IMR-90 (cell line): ENCODE measurements around the gene BBIP1. TPM values are rescaled to one million over a fixed set of nuclear protein-coding genes. Genes with fewer than 3 reads are reported as not detected.

Experiments used
- ATAC-seq: fragments of 200-7000 bp; cut with Tn5 transposase; 2 replicates; pipeline ENCODE4 v1.9.1; 2020; ENCODE audit warnings: low read depth, mild to moderate bottlenecking, moderate library complexity
- BruUV-seq: library from RNA; stranded (reverse); fragments of 400-500 nt; replicated peaks from 2 replicates; lab custom pipeline; 2021; lab: Mats Ljungman, UMichigan
- CTCF ChIA-PET: fragments of 300-600 bp; formaldehyde crosslinking; extraction: SDS; loops from one replicate; lab custom pipeline; 2021; ENCODE audit warnings: antibody characterized with exemption; lab: Yijun Ruan, JAX
- POLR2A ChIA-PET: fragments of 300-600 bp; sonication (Branson Sonifier 250); formaldehyde crosslinking; loops from one replicate; lab custom pipeline; 2022; ENCODE audit warnings: antibody characterized with exemption; ENCODE audit not compliant: unreplicated experiment; lab: Charles Lee
- DNase-seq: peaks from one replicate; pipeline ENCODE4 v3.0.0; 2013
- H2AFZ ChIP-seq: replicated peaks from 2 replicates; pipeline ENCODE3; 2013; ENCODE audit warnings: low read length, mild to moderate bottlenecking; ENCODE audit not compliant: poor library complexity
- H2AK5ac ChIP-seq: 2 replicates; pipeline ENCODE4 v1.6.1; 2013; ENCODE audit warnings: low read depth, low read length, inconsistent platforms
- H2AK9ac ChIP-seq: replicated peaks from 2 replicates; pipeline ENCODE3; 2013; ENCODE audit warnings: mild to moderate bottlenecking, low read depth, low read length, moderate library complexity; ENCODE audit not compliant: poor library complexity
- H2BK120ac ChIP-seq: 2 replicates; pipeline ENCODE4 v1.6.1; 2013; ENCODE audit warnings: low read depth, low read length, inconsistent platforms
- H2BK15ac ChIP-seq: 3 replicates; pipeline ENCODE4 v1.6.1; 2013; ENCODE audit warnings: low read depth, low read length, inconsistent platforms
- H2BK20ac ChIP-seq: 2 replicates; pipeline ENCODE4 v1.6.1; 2013; ENCODE audit warnings: low read depth, mild to moderate bottlenecking, inconsistent platforms, low read length, moderate library complexity
- H2BK5ac ChIP-seq: 2 replicates; pipeline ENCODE4 v1.6.1; 2013; ENCODE audit warnings: mild to moderate bottlenecking, low read depth, low read length, inconsistent platforms; ENCODE audit not compliant: poor library complexity, severe bottlenecking
- H3K14ac ChIP-seq: replicated peaks from 2 replicates; pipeline ENCODE4 v1.6.1; 2013; ENCODE audit warnings: low read depth, low read length, inconsistent platforms
- H3K18ac ChIP-seq: 2 replicates; pipeline ENCODE4 v1.6.1; 2013; ENCODE audit warnings: low read depth, low read length, control low read depth
- H3K23ac ChIP-seq: 2 replicates; pipeline ENCODE4 v1.6.1; 2013; ENCODE audit warnings: low read depth, low read length, inconsistent platforms
- H3K27ac ChIP-seq: 2 replicates; pipeline ENCODE4 v1.5.1; 2013; ENCODE audit warnings: mild to moderate bottlenecking, control low read depth, low read length; ENCODE audit not compliant: insufficient read depth
- H3K27me3 ChIP-seq: 2 replicates; pipeline ENCODE4 v1.6.1; 2013; ENCODE audit warnings: low read length; ENCODE audit not compliant: control insufficient read depth, insufficient read depth
- H3K36me3 ChIP-seq: 2 replicates; pipeline ENCODE4 v1.6.1; 2013; ENCODE audit warnings: low read length, mixed read lengths; ENCODE audit not compliant: control insufficient read depth, insufficient read depth
- H3K4ac ChIP-seq: 2 replicates; pipeline ENCODE4 v1.6.1; 2013; ENCODE audit warnings: low read depth, low read length, inconsistent platforms
- H3K4me1 ChIP-seq: 2 replicates; pipeline ENCODE4 v1.6.1; 2013; ENCODE audit warnings: low read length, mixed read lengths; ENCODE audit not compliant: control insufficient read depth, insufficient read depth
- H3K4me2 ChIP-seq: 2 replicates; pipeline ENCODE4 v1.6.1; 2013; ENCODE audit warnings: low read depth, mild to moderate bottlenecking, control low read depth, low read length, moderate library complexity
- H3K4me3 ChIP-seq: 2 replicates; pipeline ENCODE4 v1.5.1; 2013; ENCODE audit warnings: low read depth, mild to moderate bottlenecking, control low read depth, low read length, moderate library complexity; ENCODE audit not compliant: insufficient read depth
- H3K56ac ChIP-seq: 2 replicates; pipeline ENCODE4 v1.6.1; 2013; ENCODE audit warnings: low read length, inconsistent platforms; ENCODE audit not compliant: insufficient read depth; ENCODE audit errors: extremely low read depth
- H3K79me1 ChIP-seq, 2 experiments: 2 replicates each; pipeline ENCODE4 v1.6.1; 2013; ENCODE audit warnings: low read length in 2 of 2, inconsistent platforms in 1 of 2, low read depth in 1 of 2
- H3K9ac ChIP-seq: 2 replicates; pipeline ENCODE4 v1.6.1; 2013; ENCODE audit warnings: low read depth, low read length, control low read depth
- H3K9me1 ChIP-seq: 2 replicates; pipeline ENCODE4 v1.6.1; 2013; ENCODE audit warnings: low read length, inconsistent platforms; ENCODE audit not compliant: insufficient read depth
- H3K9me3 ChIP-seq: 2 replicates; pipeline ENCODE4 v1.6.1; 2013; ENCODE audit warnings: low read length; ENCODE audit not compliant: control insufficient read depth, insufficient read depth
- H4K20me1 ChIP-seq: 2 replicates; pipeline ENCODE4 v1.6.1; 2013; ENCODE audit warnings: low read length, inconsistent platforms; ENCODE audit not compliant: insufficient read depth
- H4K5ac ChIP-seq: 2 replicates; pipeline ENCODE4 v1.6.1; 2013; ENCODE audit warnings: mild to moderate bottlenecking, low read depth, low read length, control low read depth
- H4K8ac ChIP-seq, 2 experiments: 2 replicates each; pipeline ENCODE4 v1.6.1; 2013; ENCODE audit warnings: low read depth in 2 of 2, low read length in 2 of 2, control low read depth in 1 of 2, inconsistent platforms in 1 of 2
- H4K91ac ChIP-seq: 2 replicates; pipeline ENCODE4 v1.6.1; 2013; ENCODE audit warnings: low read depth, low read length, inconsistent platforms; ENCODE audit not compliant: insufficient read depth
- BHLHE40 ChIP-seq: fragments of 150-350 bp; IDR thresholded peaks from 2 replicates; pipeline ENCODE4 v1.6.1; 2016; ENCODE audit warnings: mild to moderate bottlenecking, low read depth, low read length
- CEBPB ChIP-seq: IDR thresholded peaks from 2 replicates; pipeline ENCODE4 v1.6.1; 2012; ENCODE audit warnings: low read depth, low read length, improper control_type of control experiment
- CHD1 ChIP-seq: IDR thresholded peaks from 2 replicates; pipeline ENCODE4 v1.6.1; 2012; ENCODE audit warnings: low read depth, low read length, improper control_type of control experiment
- FOS ChIP-seq: fragments of 150-350 bp; IDR thresholded peaks from 2 replicates; pipeline ENCODE4 v1.6.1; 2016; ENCODE audit warnings: low read depth, low read length
- MAFK ChIP-seq: IDR thresholded peaks from 2 replicates; pipeline ENCODE4 v1.6.1; 2012; ENCODE audit warnings: low read depth, low read length, improper control_type of control experiment
- MAZ ChIP-seq: IDR thresholded peaks from 2 replicates; pipeline ENCODE4 v1.6.1; 2012; ENCODE audit warnings: low read depth, mild to moderate bottlenecking, low read length, improper control_type of control experiment, moderate library complexity, borderline replicate concordance
- MXI1 ChIP-seq: IDR thresholded peaks from 2 replicates; pipeline ENCODE4 v1.6.1; 2012; ENCODE audit warnings: low read depth, mild to moderate bottlenecking, low read length, moderate library complexity, borderline replicate concordance
- NFE2L2 ChIP-seq: fragments of 150-350 bp; IDR thresholded peaks from 2 replicates; pipeline ENCODE4 v1.6.1; 2016; ENCODE audit warnings: low read depth, mild to moderate bottlenecking, low read length
- POLR2A ChIP-seq: IDR thresholded peaks from 2 replicates; pipeline ENCODE4 v1.6.1; 2012; ENCODE audit warnings: mild to moderate bottlenecking, low read depth, low read length
- RAD21 ChIP-seq: IDR thresholded peaks from 2 replicates; pipeline ENCODE4 v1.6.1; 2012; ENCODE audit warnings: low read length, improper control_type of control experiment
- RFX5 ChIP-seq: IDR thresholded peaks from 2 replicates; pipeline ENCODE4 v1.8.0; 2012; ENCODE audit warnings: low read depth, mild to moderate bottlenecking, low read length, moderate library complexity
- SMC3 ChIP-seq: fragments of 150-350 bp; IDR thresholded peaks from 2 replicates; pipeline ENCODE4 v1.6.1; 2016; ENCODE audit warnings: low read depth, mild to moderate bottlenecking, antibody characterized with exemption, low read length, moderate library complexity
- WGBS, 2 experiments: methylation state at CpG; one replicate each; pipeline versions ENCODE4 v1.1.5 to v1.1.7; 2013; ENCODE audit warnings: missing lambda C conversion rate in 2 of 2; ENCODE audit not compliant: insufficient read length in 1 of 2; ENCODE audit errors: extremely low coverage in 2 of 2; 5-methylcytosine and 5-hydroxymethylcytosine counted together
- dilution Hi-C: fragments of 300-500 bp; cut with HindIII; formaldehyde crosslinking; loops from one replicate; pipeline ENCODE4 v1.14.3; 2018; ENCODE audit warnings: low sequenced_read_pairs; ENCODE audit not compliant: unreplicated experiment
- in situ Hi-C: fragments of 300-500 bp; cut with MboI; formaldehyde crosslinking; loops from 3 replicates; pipeline ENCODE4 v1.14.3; 2019; ENCODE audit warnings: low sequenced_read_pairs, inconsistent platforms, mixed read lengths
- intact Hi-C: fragments of 100-400 bp; cut with micrococcal nuclease; formaldehyde crosslinking; loops from 2 replicates; pipeline ENCODE4 v1.10.0; 2022
- polyA plus RNA-seq, 3 experiments: library from polyadenylated mRNA; depleted of rRNA; stranded (reverse); fragments of >200 nt; gene quantifications; 2 replicates each; pipeline ENCODE4 v1.2.3, GENCODE V29; 2012; ENCODE audit warnings: low replicate concordance in 1 of 3
- total RNA-seq: library from RNA; depleted of rRNA; stranded (reverse); fragments of >200 nt; gene quantifications from 2 replicates; pipeline ENCODE4 v1.2.3, GENCODE V29; 2012
- TF ChIP-seq, protein P1 (sequence below): fragments of 150-350 bp; IDR thresholded peaks from 2 replicates; pipeline ENCODE4 v1.6.1; 2017; ENCODE audit warnings: mild to moderate bottlenecking, antibody characterized with exemption, low read length, low read depth
- TF ChIP-seq, protein P2 (sequence below): fragments of 150-350 bp; IDR thresholded peaks from 2 replicates; pipeline ENCODE4 v1.6.1; 2016; ENCODE audit warnings: low read depth, mild to moderate bottlenecking, low read length, moderate library complexity, borderline replicate concordance
- TF ChIP-seq, protein P3 (sequence below): conservative IDR thresholded peaks from 2 replicates; pipeline ENCODE4 v1.5.1; 2012; ENCODE audit warnings: mild to moderate bottlenecking, low read depth, low read length, improper control_type of control experiment

The BBIP1 gene
- total and polyA plus RNA-seq, 2 of the 4 experiments (the other 2 are of a cell fraction), result 17.4 to 19.9 TPM

DNA sequence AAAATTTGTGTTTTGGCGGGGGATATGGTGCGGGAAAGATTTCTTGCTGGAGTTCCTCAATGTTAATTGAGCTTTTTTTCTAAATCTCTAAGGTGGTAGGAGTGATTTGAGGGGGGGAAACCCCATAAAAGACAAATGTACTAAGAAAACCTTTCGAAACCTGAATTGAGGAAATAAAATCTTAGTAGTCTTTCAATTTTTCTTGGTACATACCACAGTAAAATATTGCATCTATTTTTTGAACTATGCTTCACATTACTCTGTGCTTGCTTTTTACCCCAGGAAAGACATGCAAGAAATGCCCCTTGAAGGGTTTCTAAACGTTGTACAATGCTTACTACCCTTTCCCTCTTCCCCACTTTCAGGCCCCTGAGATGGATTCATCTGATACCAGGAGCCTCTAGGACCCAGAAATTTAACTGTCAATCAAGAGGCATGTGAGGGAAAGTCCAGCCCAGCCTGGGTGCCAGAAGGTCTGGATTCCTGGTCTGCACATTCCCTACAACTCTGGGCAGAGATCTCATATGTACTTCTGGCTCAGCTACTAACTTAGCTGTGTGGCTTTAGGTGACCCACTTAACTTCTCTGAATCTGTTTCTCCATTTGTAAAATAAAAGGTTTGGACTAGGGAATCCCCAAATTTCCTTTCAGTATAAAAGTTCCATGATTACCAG lies 53.0 kb downstream of the BBIP1 start:
- Histone ChIP-seq H3K23ac (0 out of 2 replicates have a peak overlapping the region, but pooled peaks have one; percentile 2), H3K79me1 (peaks cover 0 to 4% of the 10 kb centered on the region in 2 experiments; a peak in 1 of 4 replicates), H3K4me3 (no peak overlapping the region), H2AFZ (peak overlapping the region; percentile 82), H3K56ac (no peak overlapping the region), H3K36me3 (no peaks in the 10 kb centered on the region), H3K9me3 (no peaks in the 10 kb centered on the region), H4K8ac (peak overlapping the region in 1 of 2 experiments; percentile 79; a peak in 1 of 4 replicates), H3K4ac (no peak overlapping the region; the same call in 1 of the 2 replicates), H2BK120ac (no peak overlapping the region), H4K20me1 (no peaks in the 10 kb centered on the region), H2BK5ac (no peak overlapping the region), H3K18ac (0 out of 2 replicates have a peak overlapping the region, but pooled peaks have one; percentile 12), H2AK5ac (no peak overlapping the region), H3K27me3 (no peaks in the 10 kb centered on the region), H3K4me1 (peaks cover 9% of the 10 kb centered on the region), H2AK9ac (no peak overlapping the region), H4K91ac (no peak overlapping the region; the same call in 1 of the 2 replicates), H3K14ac (no peak overlapping the region), H3K27ac (no peak overlapping the region), H3K4me2 (no peak overlapping the region), H4K5ac (0 out of 2 replicates have a peak overlapping the region, but pooled peaks have one; percentile 26), H2BK15ac (no peak overlapping the region), H3K9ac (no peak overlapping the region), H2BK20ac (0 out of 2 replicates have a peak overlapping the region, but pooled peaks have one; percentile 47), H3K9me1 (peaks cover 11% of the 10 kb centered on the region; the same call in 1 of the 2 replicates)
- dilution Hi-C loops (no loop called here), in situ Hi-C loops (no loop called here), intact Hi-C loops (no loop called here)
- ChIA-PET CTCF (no interaction called here), POLR2A (no interaction called here)
- DNase-seq (no peak), ATAC-seq (no peak)
- WGBS, 2 experiments, result 60% methylated on average over 1 of the region's 4 CpGs; no CpG with 5 or more reads in 1 of the 2 experiments
- no TSS peak for BruUV-seq
- no peak for TF ChIP-seq CHD1
- TF ChIP-seq, protein P1, sequence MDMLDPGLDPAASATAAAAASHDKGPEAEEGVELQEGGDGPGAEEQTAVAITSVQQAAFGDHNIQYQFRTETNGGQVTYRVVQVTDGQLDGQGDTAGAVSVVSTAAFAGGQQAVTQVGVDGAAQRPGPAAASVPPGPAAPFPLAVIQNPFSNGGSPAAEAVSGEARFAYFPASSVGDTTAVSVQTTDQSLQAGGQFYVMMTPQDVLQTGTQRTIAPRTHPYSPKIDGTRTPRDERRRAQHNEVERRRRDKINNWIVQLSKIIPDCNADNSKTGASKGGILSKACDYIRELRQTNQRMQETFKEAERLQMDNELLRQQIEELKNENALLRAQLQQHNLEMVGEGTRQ, result no peak
- TF ChIP-seq MAFK, result no peak
- TF ChIP-seq MXI1, result no peak
- TF ChIP-seq FOS, result no peak
- TF ChIP-seq, protein P2, sequence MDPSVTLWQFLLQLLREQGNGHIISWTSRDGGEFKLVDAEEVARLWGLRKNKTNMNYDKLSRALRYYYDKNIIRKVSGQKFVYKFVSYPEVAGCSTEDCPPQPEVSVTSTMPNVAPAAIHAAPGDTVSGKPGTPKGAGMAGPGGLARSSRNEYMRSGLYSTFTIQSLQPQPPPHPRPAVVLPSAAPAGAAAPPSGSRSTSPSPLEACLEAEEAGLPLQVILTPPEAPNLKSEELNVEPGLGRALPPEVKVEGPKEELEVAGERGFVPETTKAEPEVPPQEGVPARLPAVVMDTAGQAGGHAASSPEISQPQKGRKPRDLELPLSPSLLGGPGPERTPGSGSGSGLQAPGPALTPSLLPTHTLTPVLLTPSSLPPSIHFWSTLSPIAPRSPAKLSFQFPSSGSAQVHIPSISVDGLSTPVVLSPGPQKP, result no peak
- TF ChIP-seq NFE2L2, result no peak
- no peak for TF ChIP-seq POLR2A
- no peak for TF ChIP-seq MAZ
- TF ChIP-seq RFX5, result no peak
- no peak for TF ChIP-seq RAD21
- TF ChIP-seq BHLHE40, result no peak
- TF ChIP-seq SMC3, result no peak
- no peak for TF ChIP-seq CEBPB
- TF ChIP-seq, protein P3, sequence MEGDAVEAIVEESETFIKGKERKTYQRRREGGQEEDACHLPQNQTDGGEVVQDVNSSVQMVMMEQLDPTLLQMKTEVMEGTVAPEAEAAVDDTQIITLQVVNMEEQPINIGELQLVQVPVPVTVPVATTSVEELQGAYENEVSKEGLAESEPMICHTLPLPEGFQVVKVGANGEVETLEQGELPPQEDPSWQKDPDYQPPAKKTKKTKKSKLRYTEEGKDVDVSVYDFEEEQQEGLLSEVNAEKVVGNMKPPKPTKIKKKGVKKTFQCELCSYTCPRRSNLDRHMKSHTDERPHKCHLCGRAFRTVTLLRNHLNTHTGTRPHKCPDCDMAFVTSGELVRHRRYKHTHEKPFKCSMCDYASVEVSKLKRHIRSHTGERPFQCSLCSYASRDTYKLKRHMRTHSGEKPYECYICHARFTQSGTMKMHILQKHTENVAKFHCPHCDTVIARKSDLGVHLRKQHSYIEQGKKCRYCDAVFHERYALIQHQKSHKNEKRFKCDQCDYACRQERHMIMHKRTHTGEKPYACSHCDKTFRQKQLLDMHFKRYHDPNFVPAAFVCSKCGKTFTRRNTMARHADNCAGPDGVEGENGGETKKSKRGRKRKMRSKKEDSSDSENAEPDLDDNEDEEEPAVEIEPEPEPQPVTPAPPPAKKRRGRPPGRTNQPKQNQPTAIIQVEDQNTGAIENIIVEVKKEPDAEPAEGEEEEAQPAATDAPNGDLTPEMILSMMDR, result no peak
